SK-N-SH treated with all-trans-retinoic acid at 6 μM for 48 hours (cell line): Measurements from ENCODE around the gene CLMN.

Source experiments
- ATAC-seq: fragments of 200-7000 bp; cut with Tn5 transposase; 3 replicates; pipeline ENCODE4 v1.9.1; 2020; ENCODE audit warnings: mild to moderate bottlenecking, moderate library complexity
- ARNTL ChIP-seq: fragments of 450-650 bp; formaldehyde crosslinking; IDR thresholded peaks from 2 replicates; pipeline ENCODE4 v1.5.0; 2020; ENCODE audit warnings: low read depth, mild to moderate bottlenecking, moderate library complexity, borderline replicate concordance
- CSDC2 ChIP-seq: fragments of 250-450 bp; sonication (Bioruptor Pico); IDR thresholded peaks from 2 replicates; pipeline ENCODE4 v1.5.0; 2020; ENCODE audit warnings: mild to moderate bottlenecking, moderate library complexity
- ESRRG ChIP-seq: fragments of 250-450 bp; sonication (Bioruptor Pico); IDR thresholded peaks from 2 replicates; pipeline ENCODE4 v1.6.1; 2021; ENCODE audit warnings: mild to moderate bottlenecking
- GLIS3 ChIP-seq: fragments of 250-450 bp; sonication (Bioruptor Pico); IDR thresholded peaks from 2 replicates; pipeline ENCODE4 v1.5.0; 2020; ENCODE audit warnings: mild to moderate bottlenecking, moderate library complexity
- ISL1 ChIP-seq: fragments of 250-450 bp; sonication (Bioruptor Pico); IDR thresholded peaks from 2 replicates; pipeline ENCODE4 v2.1.2; 2022; ENCODE audit warnings: mild to moderate bottlenecking, moderate library complexity
- OSR1 ChIP-seq: fragments of 250-450 bp; sonication (Bioruptor Pico); IDR thresholded peaks from 2 replicates; pipeline ENCODE4 v1.8.0; 2022; ENCODE audit warnings: moderate library complexity, mild to moderate bottlenecking, inconsistent platforms
- PPARA ChIP-seq: fragments of 250-450 bp; sonication (Bioruptor Pico); IDR thresholded peaks from 2 replicates; pipeline ENCODE4 v1.5.0; 2020; ENCODE audit warnings: mild to moderate bottlenecking, borderline replicate concordance
- RARB ChIP-seq: fragments of 250-450 bp; sonication (Bioruptor Pico); IDR thresholded peaks from 2 replicates; pipeline ENCODE4 v1.8.0; 2021; ENCODE audit warnings: mild to moderate bottlenecking, moderate library complexity
- SNAI2 ChIP-seq: fragments of 250-450 bp; sonication (Bioruptor Pico); IDR thresholded peaks from 2 replicates; pipeline ENCODE4 v1.5.0; 2020; ENCODE audit warnings: mild to moderate bottlenecking, moderate library complexity
- TCF4 ChIP-seq: fragments of 250-450 bp; sonication (Bioruptor Pico); IDR thresholded peaks from 2 replicates; pipeline ENCODE4 v1.8.0; 2021; ENCODE audit warnings: mild to moderate bottlenecking, moderate library complexity, borderline replicate concordance
- TOX ChIP-seq: fragments of 250-450 bp; sonication (Bioruptor Pico); IDR thresholded peaks from 2 replicates; pipeline ENCODE4 v1.8.0; 2021; ENCODE audit warnings: mild to moderate bottlenecking, moderate library complexity, borderline replicate concordance
- ZC3H10 ChIP-seq: fragments of 250-450 bp; sonication (Bioruptor Pico); IDR thresholded peaks from 2 replicates; pipeline ENCODE4 v1.5.1; 2021; ENCODE audit warnings: mild to moderate bottlenecking, moderate library complexity
- ZFP3 ChIP-seq: fragments of 250-450 bp; sonication (Bioruptor Pico); IDR thresholded peaks from 2 replicates; pipeline ENCODE4 v1.5.0; 2020; ENCODE audit warnings: mild to moderate bottlenecking, moderate library complexity
- ZFP30 ChIP-seq: fragments of 450-650 bp; formaldehyde crosslinking; IDR thresholded peaks from 2 replicates; pipeline ENCODE4 v1.5.0; 2022; ENCODE audit warnings: mild to moderate bottlenecking, moderate library complexity
- ZNF565 ChIP-seq: fragments of 450-650 bp; formaldehyde crosslinking; conservative IDR thresholded peaks from 2 replicates; pipeline ENCODE4 v1.5.0; 2020; ENCODE audit warnings: low read depth, mild to moderate bottlenecking, moderate library complexity
- ZNF70 ChIP-seq: fragments of 450-650 bp; formaldehyde crosslinking; IDR thresholded peaks from 2 replicates; pipeline ENCODE4 v1.5.0; 2020; ENCODE audit warnings: mild to moderate bottlenecking, moderate library complexity
- ZNF8 ChIP-seq: fragments of 450-650 bp; formaldehyde crosslinking; IDR thresholded peaks from 2 replicates; pipeline ENCODE4 v1.5.0; 2020; ENCODE audit warnings: mild to moderate bottlenecking, moderate library complexity
- TF ChIP-seq, protein P1 (sequence below): fragments of 250-450 bp; sonication (Bioruptor Pico); IDR thresholded peaks from 2 replicates; pipeline ENCODE4 v1.5.1; 2021; ENCODE audit warnings: mild to moderate bottlenecking, moderate library complexity
- TF ChIP-seq, protein P2 (sequence below): fragments of 250-450 bp; sonication (Bioruptor Pico); IDR thresholded peaks from 2 replicates; pipeline ENCODE4 v1.8.0; 2020; ENCODE audit warnings: mild to moderate bottlenecking, moderate library complexity, borderline replicate concordance
- TF ChIP-seq, protein P3 (sequence below): fragments of 250-450 bp; sonication (Bioruptor Pico); IDR thresholded peaks from 2 replicates; pipeline ENCODE4 v1.5.1; 2020; ENCODE audit warnings: low read depth, mild to moderate bottlenecking, moderate library complexity
- TF ChIP-seq, protein P4 (sequence below): fragments of 250-450 bp; sonication (Bioruptor Pico); IDR thresholded peaks from 2 replicates; pipeline ENCODE4 v1.5.0; 2020; ENCODE audit warnings: mild to moderate bottlenecking, moderate library complexity
- TF ChIP-seq, protein P5 (sequence below): fragments of 250-450 bp; sonication (Bioruptor Pico); IDR thresholded peaks from 2 replicates; pipeline ENCODE4 v1.8.0; 2021; ENCODE audit warnings: low read depth, mild to moderate bottlenecking, moderate library complexity, borderline replicate concordance

Gene CLMN

DNA sequence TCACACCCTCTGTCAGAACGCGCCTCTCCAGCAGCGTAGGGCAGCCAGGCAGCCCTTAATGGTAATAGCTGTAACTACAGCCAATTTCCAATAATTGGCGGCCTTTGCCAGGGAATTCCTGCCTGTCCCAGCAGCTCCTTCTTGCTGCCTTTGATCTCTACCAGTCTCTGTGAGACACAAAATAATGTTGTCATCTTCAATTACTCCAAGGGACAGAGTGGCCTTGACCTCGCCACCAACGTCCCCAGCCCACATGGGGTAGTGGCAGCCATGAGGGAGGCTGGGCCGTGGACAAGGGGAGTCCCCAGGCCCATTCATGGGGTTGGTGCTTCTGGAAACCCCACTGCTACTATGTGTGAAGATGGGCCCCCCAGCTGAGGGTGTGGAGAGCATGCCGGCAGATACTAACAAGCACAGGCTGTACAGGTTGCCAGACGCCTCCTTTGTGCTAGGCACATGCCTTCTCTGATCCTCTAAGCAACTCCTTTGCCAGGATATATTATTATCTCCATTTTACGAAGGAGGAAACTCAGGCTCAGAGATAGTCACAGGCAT is 17.4 kb upstream of the CLMN start:
- TF ChIP-seq PPARA (CRISPR knock-in tag), result no peak
- TF ChIP-seq TOX (CRISPR knock-in tag), result no peak
- TF ChIP-seq GLIS3 (CRISPR knock-in tag), result no peak
- no peak for TF ChIP-seq SNAI2 (CRISPR knock-in tag)
- no peak for TF ChIP-seq ISL1 (CRISPR knock-in tag)
- TF ChIP-seq, protein P1, sequence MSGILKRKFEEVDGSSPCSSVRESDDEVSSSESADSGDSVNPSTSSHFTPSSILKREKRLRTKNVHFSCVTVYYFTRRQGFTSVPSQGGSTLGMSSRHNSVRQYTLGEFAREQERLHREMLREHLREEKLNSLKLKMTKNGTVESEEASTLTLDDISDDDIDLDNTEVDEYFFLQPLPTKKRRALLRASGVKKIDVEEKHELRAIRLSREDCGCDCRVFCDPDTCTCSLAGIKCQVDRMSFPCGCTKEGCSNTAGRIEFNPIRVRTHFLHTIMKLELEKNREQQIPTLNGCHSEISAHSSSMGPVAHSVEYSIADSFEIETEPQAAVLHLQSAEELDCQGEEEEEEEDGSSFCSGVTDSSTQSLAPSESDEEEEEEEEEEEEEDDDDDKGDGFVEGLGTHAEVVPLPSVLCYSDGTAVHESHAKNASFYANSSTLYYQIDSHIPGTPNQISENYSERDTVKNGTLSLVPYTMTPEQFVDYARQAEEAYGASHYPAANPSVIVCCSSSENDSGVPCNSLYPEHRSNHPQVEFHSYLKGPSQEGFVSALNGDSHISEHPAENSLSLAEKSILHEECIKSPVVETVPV (CRISPR knock-in tag), result no peak
- TF ChIP-seq OSR1 (CRISPR knock-in tag), result no peak
- TF ChIP-seq ZC3H10 (CRISPR knock-in tag), result no peak
- TF ChIP-seq CSDC2 (CRISPR knock-in tag), result no peak
- TF ChIP-seq ZFP30, result no peak
- TF ChIP-seq, protein P2, sequence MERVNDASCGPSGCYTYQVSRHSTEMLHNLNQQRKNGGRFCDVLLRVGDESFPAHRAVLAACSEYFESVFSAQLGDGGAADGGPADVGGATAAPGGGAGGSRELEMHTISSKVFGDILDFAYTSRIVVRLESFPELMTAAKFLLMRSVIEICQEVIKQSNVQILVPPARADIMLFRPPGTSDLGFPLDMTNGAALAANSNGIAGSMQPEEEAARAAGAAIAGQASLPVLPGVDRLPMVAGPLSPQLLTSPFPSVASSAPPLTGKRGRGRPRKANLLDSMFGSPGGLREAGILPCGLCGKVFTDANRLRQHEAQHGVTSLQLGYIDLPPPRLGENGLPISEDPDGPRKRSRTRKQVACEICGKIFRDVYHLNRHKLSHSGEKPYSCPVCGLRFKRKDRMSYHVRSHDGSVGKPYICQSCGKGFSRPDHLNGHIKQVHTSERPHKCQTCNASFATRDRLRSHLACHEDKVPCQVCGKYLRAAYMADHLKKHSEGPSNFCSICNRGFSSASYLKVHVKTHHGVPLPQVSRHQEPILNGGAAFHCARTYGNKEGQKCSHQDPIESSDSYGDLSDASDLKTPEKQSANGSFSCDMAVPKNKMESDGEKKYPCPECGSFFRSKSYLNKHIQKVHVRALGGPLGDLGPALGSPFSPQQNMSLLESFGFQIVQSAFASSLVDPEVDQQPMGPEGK (CRISPR knock-in tag), result no peak
- TF ChIP-seq ZNF8 (CRISPR knock-in tag), result no peak
- no peak for TF ChIP-seq ARNTL (CRISPR knock-in tag)
- no peak for TF ChIP-seq ESRRG (CRISPR knock-in tag)
- TF ChIP-seq, protein P3, sequence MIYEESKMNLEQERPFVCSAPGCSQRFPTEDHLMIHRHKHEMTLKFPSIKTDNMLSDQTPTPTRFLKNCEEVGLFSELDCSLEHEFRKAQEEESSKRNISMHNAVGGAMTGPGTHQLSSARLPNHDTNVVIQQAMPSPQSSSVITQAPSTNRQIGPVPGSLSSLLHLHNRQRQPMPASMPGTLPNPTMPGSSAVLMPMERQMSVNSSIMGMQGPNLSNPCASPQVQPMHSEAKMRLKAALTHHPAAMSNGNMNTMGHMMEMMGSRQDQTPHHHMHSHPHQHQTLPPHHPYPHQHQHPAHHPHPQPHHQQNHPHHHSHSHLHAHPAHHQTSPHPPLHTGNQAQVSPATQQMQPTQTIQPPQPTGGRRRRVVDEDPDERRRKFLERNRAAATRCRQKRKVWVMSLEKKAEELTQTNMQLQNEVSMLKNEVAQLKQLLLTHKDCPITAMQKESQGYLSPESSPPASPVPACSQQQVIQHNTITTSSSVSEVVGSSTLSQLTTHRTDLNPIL, result no peak
- no peak for TF ChIP-seq ZFP3 (CRISPR knock-in tag)
- TF ChIP-seq, protein P4, sequence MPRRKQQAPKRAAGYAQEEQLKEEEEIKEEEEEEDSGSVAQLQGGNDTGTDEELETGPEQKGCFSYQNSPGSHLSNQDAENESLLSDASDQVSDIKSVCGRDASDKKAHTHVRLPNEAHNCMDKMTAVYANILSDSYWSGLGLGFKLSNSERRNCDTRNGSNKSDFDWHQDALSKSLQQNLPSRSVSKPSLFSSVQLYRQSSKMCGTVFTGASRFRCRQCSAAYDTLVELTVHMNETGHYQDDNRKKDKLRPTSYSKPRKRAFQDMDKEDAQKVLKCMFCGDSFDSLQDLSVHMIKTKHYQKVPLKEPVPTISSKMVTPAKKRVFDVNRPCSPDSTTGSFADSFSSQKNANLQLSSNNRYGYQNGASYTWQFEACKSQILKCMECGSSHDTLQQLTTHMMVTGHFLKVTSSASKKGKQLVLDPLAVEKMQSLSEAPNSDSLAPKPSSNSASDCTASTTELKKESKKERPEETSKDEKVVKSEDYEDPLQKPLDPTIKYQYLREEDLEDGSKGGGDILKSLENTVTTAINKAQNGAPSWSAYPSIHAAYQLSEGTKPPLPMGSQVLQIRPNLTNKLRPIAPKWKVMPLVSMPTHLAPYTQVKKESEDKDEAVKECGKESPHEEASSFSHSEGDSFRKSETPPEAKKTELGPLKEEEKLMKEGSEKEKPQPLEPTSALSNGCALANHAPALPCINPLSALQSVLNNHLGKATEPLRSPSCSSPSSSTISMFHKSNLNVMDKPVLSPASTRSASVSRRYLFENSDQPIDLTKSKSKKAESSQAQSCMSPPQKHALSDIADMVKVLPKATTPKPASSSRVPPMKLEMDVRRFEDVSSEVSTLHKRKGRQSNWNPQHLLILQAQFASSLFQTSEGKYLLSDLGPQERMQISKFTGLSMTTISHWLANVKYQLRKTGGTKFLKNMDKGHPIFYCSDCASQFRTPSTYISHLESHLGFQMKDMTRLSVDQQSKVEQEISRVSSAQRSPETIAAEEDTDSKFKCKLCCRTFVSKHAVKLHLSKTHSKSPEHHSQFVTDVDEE (CRISPR knock-in tag), result no peak
- TF ChIP-seq, all 23 proteins: peak for 0
- ATAC-seq, result no peak

DNA sequence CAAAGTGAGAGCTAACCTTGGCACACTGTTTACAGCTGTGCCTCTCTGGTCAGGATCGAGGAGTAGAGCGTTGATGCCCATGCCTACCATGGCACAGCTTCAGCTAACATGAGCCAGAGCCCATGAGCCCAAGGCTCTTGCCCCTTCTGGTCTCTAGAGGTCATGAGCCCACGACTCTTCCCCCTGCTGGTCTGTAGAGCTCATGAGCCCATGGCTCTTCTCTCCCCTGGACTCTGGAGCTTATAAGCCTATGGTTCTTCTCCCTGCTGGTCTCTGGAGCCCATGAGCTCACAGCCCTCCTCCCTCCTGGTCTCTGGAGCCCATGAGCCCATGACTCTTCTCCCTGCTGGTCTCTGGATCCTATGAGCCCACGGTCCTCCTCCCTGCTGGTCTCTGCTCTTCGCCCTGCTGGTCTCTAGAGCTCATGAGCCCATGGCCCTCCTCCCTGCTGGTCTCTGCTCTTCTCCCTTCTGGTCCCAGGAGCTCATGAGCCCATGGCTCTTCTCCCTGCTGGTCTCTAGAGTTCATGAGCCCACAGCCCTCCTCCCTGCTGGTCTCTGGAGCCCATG is 16.6 kb upstream of the CLMN start:
- no peak for ATAC-seq
- no peak for TF ChIP-seq OSR1 (CRISPR knock-in tag)
- TF ChIP-seq RARB (CRISPR knock-in tag), result no peak
- TF ChIP-seq SNAI2 (CRISPR knock-in tag), result no peak
- TF ChIP-seq, protein P3, result no peak
- TF ChIP-seq, protein P5, sequence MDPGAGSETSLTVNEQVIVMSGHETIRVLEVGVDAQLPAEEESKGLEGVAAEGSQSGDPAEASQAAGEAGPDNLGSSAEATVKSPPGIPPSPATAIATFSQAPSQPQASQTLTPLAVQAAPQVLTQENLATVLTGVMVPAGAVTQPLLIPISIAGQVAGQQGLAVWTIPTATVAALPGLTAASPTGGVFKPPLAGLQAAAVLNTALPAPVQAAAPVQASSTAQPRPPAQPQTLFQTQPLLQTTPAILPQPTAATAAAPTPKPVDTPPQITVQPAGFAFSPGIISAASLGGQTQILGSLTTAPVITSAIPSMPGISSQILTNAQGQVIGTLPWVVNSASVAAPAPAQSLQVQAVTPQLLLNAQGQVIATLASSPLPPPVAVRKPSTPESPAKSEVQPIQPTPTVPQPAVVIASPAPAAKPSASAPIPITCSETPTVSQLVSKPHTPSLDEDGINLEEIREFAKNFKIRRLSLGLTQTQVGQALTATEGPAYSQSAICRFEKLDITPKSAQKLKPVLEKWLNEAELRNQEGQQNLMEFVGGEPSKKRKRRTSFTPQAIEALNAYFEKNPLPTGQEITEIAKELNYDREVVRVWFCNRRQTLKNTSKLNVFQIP (CRISPR knock-in tag), result no peak
- no peak for TF ChIP-seq GLIS3 (CRISPR knock-in tag)
- TF ChIP-seq ISL1 (CRISPR knock-in tag), result no peak

DNA sequence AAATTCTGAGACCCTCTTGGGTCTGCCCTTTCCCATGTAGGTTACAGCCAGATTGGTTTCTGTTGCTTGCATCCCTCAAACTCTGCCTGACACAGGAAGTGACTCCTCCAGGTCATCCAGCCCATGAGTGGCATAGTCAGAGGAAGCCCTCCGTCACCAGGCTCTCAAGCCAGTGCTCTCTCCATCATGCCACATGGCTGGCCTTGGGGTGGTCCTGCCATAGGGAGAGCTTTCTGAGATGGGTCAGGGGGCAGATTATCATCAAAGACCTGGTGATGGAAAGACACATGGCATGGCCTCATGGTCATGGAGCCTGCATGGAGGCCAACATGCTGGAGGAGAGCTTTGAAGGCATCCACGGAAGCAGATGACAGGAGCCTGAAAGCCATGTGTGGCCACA is 15.4 kb upstream of the CLMN start:
- no peak for ATAC-seq
- TF ChIP-seq OSR1 (CRISPR knock-in tag) (no peak), ZC3H10 (CRISPR knock-in tag) (no peak), TOX (CRISPR knock-in tag) (no peak), TCF4 (CRISPR knock-in tag) (no peak), ZFP30 (no peak), PPARA (CRISPR knock-in tag) (no peak), ZNF565 (CRISPR knock-in tag) (no peak), GLIS3 (CRISPR knock-in tag) (no peak), ZNF8 (CRISPR knock-in tag) (no peak), ZNF70 (CRISPR knock-in tag) (no peak)
- TF ChIP-seq, protein P3, result no peak
- TF ChIP-seq, protein P5 (CRISPR knock-in tag), result no peak
